Activated CD8-positive, alpha-beta memory T cell treated with anti-CD3 and anti-CD28 coated beads for 24 hours (primary cell): ENCODE measurements around the gene SPAG6.

Source experiments
- DNase-seq: peaks from one replicate; pipeline ENCODE4 v3.0.0-alpha.2; 2020

The SPAG6 gene

GRCh38 chr10:22463255-22463654 lies 118.0 kb downstream of the SPAG6 start:
- DNase-seq = no peak

- no peak for DNase-seq
Observed at GRCh38 chr10:22464966-22465629, 119.8 kb downstream of the SPAG6 start.

GRCh38 chr10:22466763-22467334 lies 121.6 kb downstream of the SPAG6 start:
- DNase-seq = no peak
